Neural cell (in vitro differentiated cells): ENCODE results near the gene UTY. TPM values are rescaled to one million over a fixed set of nuclear protein-coding genes. Genes with fewer than 3 reads are reported as not detected.

Experiments used
- H2AFZ ChIP-seq: fragments of 200-600, 300-800 bp; sonication (generic), shearing (Covaris generic); 2 replicates; pipeline ENCODE4 v1.6.0; 2014; ENCODE audit warnings: low read depth, mild to moderate bottlenecking, antibody characterized with exemption, low read length, moderate library complexity
- H3F3A ChIP-seq: fragments of 200-600 bp; shearing (Covaris generic); 2 replicates; pipeline ENCODE4 v1.6.1; 2016; ENCODE audit warnings: mild to moderate bottlenecking, moderate library complexity, mixed read lengths, antibody characterized with exemption, low read length; ENCODE audit not compliant: insufficient read depth, poor library complexity, severe bottlenecking
- H3K27ac ChIP-seq: fragments of 200-600, 300-800 bp; sonication (generic), shearing (Covaris generic); 2 replicates; pipeline ENCODE4 v1.5.1; 2014; ENCODE audit warnings: mild to moderate bottlenecking, low read length, moderate library complexity
- H3K27me3 ChIP-seq: fragments of 300-800, 200-600 bp; sonication (generic), shearing (Covaris generic); 2 replicates; pipeline ENCODE4 v1.6.0; 2014; ENCODE audit warnings: mild to moderate bottlenecking, low read depth, low read length, moderate library complexity; ENCODE audit not compliant: insufficient read depth
- H3K36me3 ChIP-seq: fragments of 300-800, 200-600 bp; sonication (generic), shearing (Covaris generic); 2 replicates; pipeline ENCODE4 v1.5.1; 2014; ENCODE audit warnings: mild to moderate bottlenecking, antibody characterized with exemption, low read length, moderate library complexity; ENCODE audit not compliant: insufficient read depth
- H3K4me2 ChIP-seq: fragments of 300-800, 200-600 bp; sonication (generic), shearing (Covaris generic); 2 replicates; pipeline ENCODE4 v1.6.0; 2014; ENCODE audit warnings: mild to moderate bottlenecking, low read length
- H3K4me3 ChIP-seq: fragments of 300-800, 200-600 bp; sonication (generic), shearing (Covaris generic); 2 replicates; pipeline ENCODE4 v1.5.1; 2014; ENCODE audit warnings: mild to moderate bottlenecking, low read length, moderate library complexity
- H3K79me2 ChIP-seq: fragments of 200-600 bp; shearing (Covaris generic); replicated peaks from 2 replicates; pipeline ENCODE4 v1.6.0; 2014; ENCODE audit warnings: mild to moderate bottlenecking, low read length, moderate library complexity; ENCODE audit not compliant: insufficient read depth
- H3K9ac ChIP-seq: fragments of 300-800, 200-600 bp; sonication (generic), shearing (Covaris generic); 2 replicates; pipeline ENCODE4 v1.6.1; 2016; ENCODE audit warnings: mild to moderate bottlenecking, low read length, mixed read lengths
- H3K9me2 ChIP-seq: fragments of 200-600 bp; shearing (Covaris generic); 2 replicates; pipeline ENCODE4 v1.6.1; 2016; ENCODE audit warnings: mild to moderate bottlenecking, low read length, mixed read lengths; ENCODE audit not compliant: insufficient read depth
- H3K9me3 ChIP-seq: fragments of 200-600, 300-800 bp; sonication (generic), shearing (Covaris generic); 2 replicates; pipeline ENCODE4 v1.6.1; 2016; ENCODE audit warnings: mild to moderate bottlenecking, mixed run types, low read length, moderate library complexity, mixed read lengths
- H4K20me1 ChIP-seq: fragments of 200-600 bp; shearing (Covaris generic); 2 replicates; pipeline ENCODE4 v1.6.1; 2016; ENCODE audit warnings: mild to moderate bottlenecking, mixed run types; ENCODE audit not compliant: insufficient read depth
- EP300 ChIP-seq: fragments of 450-650 bp; conservative IDR thresholded peaks from 2 replicates; pipeline ENCODE4 v1.6.1; 2014; ENCODE audit warnings: antibody characterized with exemption, mild to moderate bottlenecking, moderate library complexity; ENCODE audit not compliant: poor library complexity, severe bottlenecking
- EZH2 ChIP-seq: fragments of 200-600, 300-800 bp; shearing (Covaris generic), sonication (generic); IDR thresholded peaks from 2 replicates; pipeline ENCODE4 v1.6.1; 2014; ENCODE audit warnings: antibody characterized with exemption, low read length, borderline replicate concordance, mild to moderate bottlenecking; ENCODE audit not compliant: insufficient read depth, poor library complexity, severe bottlenecking
- MXI1 ChIP-seq: fragments of 450-650 bp; conservative IDR thresholded peaks from 2 replicates; pipeline ENCODE4 v1.6.1; 2014; ENCODE audit warnings: antibody characterized with exemption, mild to moderate bottlenecking; ENCODE audit not compliant: poor library complexity, severe bottlenecking
- POLR2AphosphoS5 ChIP-seq: IDR thresholded peaks from 2 replicates; pipeline ENCODE4 v1.6.1; 2012
- RAD21 ChIP-seq: fragments of 450-650 bp; conservative IDR thresholded peaks from 2 replicates; pipeline ENCODE4 v1.6.1; 2014; ENCODE audit warnings: antibody characterized with exemption, mild to moderate bottlenecking, moderate library complexity
- SMC3 ChIP-seq: fragments of 450-650 bp; conservative IDR thresholded peaks from 2 replicates; pipeline ENCODE4 v1.6.1; 2014; ENCODE audit warnings: antibody characterized with exemption, mild to moderate bottlenecking, moderate library complexity; ENCODE audit not compliant: poor library complexity
- TAF1 ChIP-seq: IDR thresholded peaks from 2 replicates; pipeline ENCODE4 v1.6.1; 2012; ENCODE audit warnings: low read depth
- polyA minus RNA-seq: library from RNA; depleted of rRNA, polyadenylated mRNA; stranded (reverse); fragments of >200 nt; gene quantifications from 2 replicates; pipeline ENCODE4 v1.2.3, GENCODE V29; 2014
- polyA plus RNA-seq: library from polyadenylated mRNA; depleted of rRNA; stranded (reverse); fragments of >200 nt; gene quantifications from 2 replicates; pipeline ENCODE4 v1.2.3, GENCODE V29; 2014
- TF ChIP-seq, protein P1 (sequence below): fragments of 450-650 bp; IDR thresholded peaks from 2 replicates; pipeline ENCODE4 v1.5.1; 2014; ENCODE audit warnings: antibody characterized with exemption, mild to moderate bottlenecking, moderate library complexity; ENCODE audit not compliant: poor library complexity, severe bottlenecking
- TF ChIP-seq, protein P2 (sequence below): IDR thresholded peaks from 2 replicates; pipeline ENCODE4 v1.6.1; 2012; ENCODE audit warnings: borderline replicate concordance

UTY gene
- polyA plus RNA-seq: 17.5 and 20.4 TPM in 2 replicates
- 107 and 112 TPM in 2 replicates for polyA minus RNA-seq

DNA sequence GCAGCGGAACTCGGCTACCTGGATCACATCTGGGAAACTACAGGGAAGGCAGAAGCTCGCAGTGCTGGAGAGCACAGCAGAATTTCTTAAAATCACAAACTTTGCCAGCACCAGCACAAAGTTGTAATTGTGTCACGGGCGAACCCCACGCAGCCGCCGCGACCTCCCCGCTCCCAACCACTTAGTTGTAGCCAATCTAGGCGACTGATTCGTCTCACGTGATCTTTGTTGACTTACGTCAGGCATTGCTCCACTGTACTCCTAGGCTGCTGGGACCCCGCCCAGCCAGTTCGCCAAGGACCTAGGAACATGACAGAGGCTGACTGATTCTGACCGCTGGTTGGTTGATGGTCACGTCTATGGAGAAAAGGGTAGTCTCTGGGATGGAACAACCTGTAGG, at the start of gene UTY:
Gene UTY (minus strand): TSS at position 206 of the 400 bp plus-strand sequence. CDS start 368 bp downstream, outside the sequence.
- TF ChIP-seq, protein P1, sequence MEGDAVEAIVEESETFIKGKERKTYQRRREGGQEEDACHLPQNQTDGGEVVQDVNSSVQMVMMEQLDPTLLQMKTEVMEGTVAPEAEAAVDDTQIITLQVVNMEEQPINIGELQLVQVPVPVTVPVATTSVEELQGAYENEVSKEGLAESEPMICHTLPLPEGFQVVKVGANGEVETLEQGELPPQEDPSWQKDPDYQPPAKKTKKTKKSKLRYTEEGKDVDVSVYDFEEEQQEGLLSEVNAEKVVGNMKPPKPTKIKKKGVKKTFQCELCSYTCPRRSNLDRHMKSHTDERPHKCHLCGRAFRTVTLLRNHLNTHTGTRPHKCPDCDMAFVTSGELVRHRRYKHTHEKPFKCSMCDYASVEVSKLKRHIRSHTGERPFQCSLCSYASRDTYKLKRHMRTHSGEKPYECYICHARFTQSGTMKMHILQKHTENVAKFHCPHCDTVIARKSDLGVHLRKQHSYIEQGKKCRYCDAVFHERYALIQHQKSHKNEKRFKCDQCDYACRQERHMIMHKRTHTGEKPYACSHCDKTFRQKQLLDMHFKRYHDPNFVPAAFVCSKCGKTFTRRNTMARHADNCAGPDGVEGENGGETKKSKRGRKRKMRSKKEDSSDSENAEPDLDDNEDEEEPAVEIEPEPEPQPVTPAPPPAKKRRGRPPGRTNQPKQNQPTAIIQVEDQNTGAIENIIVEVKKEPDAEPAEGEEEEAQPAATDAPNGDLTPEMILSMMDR: no peak
- TF ChIP-seq POLR2AphosphoS5 (no peak), EZH2 (no peak), RAD21 (no peak), SMC3 (no peak), EP300 (no peak), TAF1 (no peak), MXI1 (no peak)
- TF ChIP-seq, protein P2, sequence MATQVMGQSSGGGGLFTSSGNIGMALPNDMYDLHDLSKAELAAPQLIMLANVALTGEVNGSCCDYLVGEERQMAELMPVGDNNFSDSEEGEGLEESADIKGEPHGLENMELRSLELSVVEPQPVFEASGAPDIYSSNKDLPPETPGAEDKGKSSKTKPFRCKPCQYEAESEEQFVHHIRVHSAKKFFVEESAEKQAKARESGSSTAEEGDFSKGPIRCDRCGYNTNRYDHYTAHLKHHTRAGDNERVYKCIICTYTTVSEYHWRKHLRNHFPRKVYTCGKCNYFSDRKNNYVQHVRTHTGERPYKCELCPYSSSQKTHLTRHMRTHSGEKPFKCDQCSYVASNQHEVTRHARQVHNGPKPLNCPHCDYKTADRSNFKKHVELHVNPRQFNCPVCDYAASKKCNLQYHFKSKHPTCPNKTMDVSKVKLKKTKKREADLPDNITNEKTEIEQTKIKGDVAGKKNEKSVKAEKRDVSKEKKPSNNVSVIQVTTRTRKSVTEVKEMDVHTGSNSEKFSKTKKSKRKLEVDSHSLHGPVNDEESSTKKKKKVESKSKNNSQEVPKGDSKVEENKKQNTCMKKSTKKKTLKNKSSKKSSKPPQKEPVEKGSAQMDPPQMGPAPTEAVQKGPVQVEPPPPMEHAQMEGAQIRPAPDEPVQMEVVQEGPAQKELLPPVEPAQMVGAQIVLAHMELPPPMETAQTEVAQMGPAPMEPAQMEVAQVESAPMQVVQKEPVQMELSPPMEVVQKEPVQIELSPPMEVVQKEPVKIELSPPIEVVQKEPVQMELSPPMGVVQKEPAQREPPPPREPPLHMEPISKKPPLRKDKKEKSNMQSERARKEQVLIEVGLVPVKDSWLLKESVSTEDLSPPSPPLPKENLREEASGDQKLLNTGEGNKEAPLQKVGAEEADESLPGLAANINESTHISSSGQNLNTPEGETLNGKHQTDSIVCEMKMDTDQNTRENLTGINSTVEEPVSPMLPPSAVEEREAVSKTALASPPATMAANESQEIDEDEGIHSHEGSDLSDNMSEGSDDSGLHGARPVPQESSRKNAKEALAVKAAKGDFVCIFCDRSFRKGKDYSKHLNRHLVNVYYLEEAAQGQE: no peak
- no peaks in the 10 kb centered on the region for H3F3A ChIP-seq
- H3K79me2 ChIP-seq: peaks cover 29% of the 10 kb centered on the region
- H3K36me3 ChIP-seq: no peaks in the 10 kb centered on the region
- no peaks in the 10 kb centered on the region for H3K9me3 ChIP-seq
- H3K27ac ChIP-seq: peak within 1 kb of the TSS; percentile 92
- no peaks in the 10 kb centered on the region for H3K27me3 ChIP-seq
- H3K9ac ChIP-seq: peak within 1 kb of the TSS; percentile 86
- H3K9me2 ChIP-seq: no peaks in the 10 kb centered on the region
- H4K20me1 ChIP-seq: no peaks in the 10 kb centered on the region
- H2AFZ ChIP-seq: peak within 1 kb of the TSS; percentile 73
- H3K4me3 ChIP-seq: peak within 1 kb of the TSS; percentile 83
- no peak within 1 kb of the TSS for H3K4me2 ChIP-seq

DNA sequence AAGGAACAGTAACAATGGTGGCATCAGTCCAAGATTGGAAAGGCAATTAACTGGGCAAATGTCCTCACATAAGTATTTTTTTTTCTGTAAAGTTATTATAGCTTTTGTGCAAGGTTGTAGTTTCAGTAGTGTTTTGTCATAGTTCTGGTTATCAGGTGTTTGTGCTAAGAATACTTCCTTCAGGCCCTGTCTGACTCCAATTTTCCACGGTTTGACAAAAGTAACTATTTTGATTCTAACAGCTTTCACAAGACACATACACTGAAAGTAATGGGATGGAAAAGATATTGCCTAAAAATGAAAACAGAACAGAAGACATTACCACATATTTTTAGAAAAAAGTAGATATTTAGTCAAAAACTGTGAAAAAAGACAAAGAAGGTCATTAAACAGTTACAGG, 40.6 kb upstream of the UTY start:
- Histone ChIP-seq H3K9ac (no peak overlapping the region), H3K27ac (no peak overlapping the region), H3K27me3 (no peaks in the 10 kb centered on the region), H2AFZ (no peak overlapping the region), H4K20me1 (no peaks in the 10 kb centered on the region), H3F3A (no peaks in the 10 kb centered on the region), H3K36me3 (no peaks in the 10 kb centered on the region), H3K4me3 (no peak overlapping the region), H3K79me2 (no peaks in the 10 kb centered on the region), H3K9me2 (no peaks in the 10 kb centered on the region), H3K9me3 (no peaks in the 10 kb centered on the region), H3K4me2 (no peak overlapping the region)
- TF ChIP-seq EZH2 (no peak), MXI1 (no peak), EP300 (no peak), POLR2AphosphoS5 (no peak), SMC3 (no peak), RAD21 (no peak), TAF1 (no peak)
- TF ChIP-seq, protein P2: no peak
- TF ChIP-seq, protein P1: no peak
